Measurements from ENCODE around the gene LDLRAD4.

DNA sequence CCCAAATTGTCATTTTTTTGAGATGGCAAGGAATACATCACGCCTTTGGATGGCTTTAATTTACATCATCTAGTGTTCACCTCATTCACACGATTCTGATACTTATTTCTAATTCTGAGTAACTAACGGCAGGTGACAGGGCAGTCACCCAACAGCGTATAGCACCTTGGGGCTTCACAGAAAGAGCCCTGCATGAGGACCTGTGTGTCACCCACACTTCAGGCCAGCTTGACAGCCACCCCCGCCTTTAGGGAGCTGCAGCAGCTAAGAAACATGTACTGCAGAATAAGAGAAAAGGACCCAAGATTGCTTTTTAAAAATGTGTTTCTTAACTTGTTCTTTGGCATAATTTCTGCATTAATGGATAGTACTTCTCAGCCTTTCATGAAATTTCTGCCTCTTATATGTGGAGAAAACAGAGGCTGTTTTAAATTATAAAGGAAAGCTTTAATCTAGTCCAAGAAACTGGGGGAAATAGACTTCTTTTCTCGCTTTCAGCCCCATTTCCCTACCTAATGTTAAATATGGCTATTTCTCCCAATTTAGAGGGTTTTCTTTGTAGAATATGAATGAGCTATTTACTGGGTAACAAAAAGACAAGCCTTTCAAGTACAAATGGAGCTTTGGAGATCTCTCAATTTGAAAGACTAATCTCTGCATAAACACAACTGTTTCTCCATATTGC lies 245.1 kb downstream of the LDLRAD4 start:
- no peak for TF ChIP-seq TAF1 (IDR thresholded peaks at IDR 0.05; ENCODE audit: low read depth)
- TF ChIP-seq, protein P1, sequence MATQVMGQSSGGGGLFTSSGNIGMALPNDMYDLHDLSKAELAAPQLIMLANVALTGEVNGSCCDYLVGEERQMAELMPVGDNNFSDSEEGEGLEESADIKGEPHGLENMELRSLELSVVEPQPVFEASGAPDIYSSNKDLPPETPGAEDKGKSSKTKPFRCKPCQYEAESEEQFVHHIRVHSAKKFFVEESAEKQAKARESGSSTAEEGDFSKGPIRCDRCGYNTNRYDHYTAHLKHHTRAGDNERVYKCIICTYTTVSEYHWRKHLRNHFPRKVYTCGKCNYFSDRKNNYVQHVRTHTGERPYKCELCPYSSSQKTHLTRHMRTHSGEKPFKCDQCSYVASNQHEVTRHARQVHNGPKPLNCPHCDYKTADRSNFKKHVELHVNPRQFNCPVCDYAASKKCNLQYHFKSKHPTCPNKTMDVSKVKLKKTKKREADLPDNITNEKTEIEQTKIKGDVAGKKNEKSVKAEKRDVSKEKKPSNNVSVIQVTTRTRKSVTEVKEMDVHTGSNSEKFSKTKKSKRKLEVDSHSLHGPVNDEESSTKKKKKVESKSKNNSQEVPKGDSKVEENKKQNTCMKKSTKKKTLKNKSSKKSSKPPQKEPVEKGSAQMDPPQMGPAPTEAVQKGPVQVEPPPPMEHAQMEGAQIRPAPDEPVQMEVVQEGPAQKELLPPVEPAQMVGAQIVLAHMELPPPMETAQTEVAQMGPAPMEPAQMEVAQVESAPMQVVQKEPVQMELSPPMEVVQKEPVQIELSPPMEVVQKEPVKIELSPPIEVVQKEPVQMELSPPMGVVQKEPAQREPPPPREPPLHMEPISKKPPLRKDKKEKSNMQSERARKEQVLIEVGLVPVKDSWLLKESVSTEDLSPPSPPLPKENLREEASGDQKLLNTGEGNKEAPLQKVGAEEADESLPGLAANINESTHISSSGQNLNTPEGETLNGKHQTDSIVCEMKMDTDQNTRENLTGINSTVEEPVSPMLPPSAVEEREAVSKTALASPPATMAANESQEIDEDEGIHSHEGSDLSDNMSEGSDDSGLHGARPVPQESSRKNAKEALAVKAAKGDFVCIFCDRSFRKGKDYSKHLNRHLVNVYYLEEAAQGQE (IDR thresholded peaks at IDR 0.05; ENCODE audit: low read depth) = no peak
